CD14-positive monocyte (primary cell): Measurements from ENCODE around the gene BIN1. TPM values are rescaled to one million over a fixed set of nuclear protein-coding genes. Genes with fewer than 3 reads are reported as not detected.
A peak's percentile ranks its signal among the peaks of the same experiment; 100 is the strongest.

Experiments used
- DNase-seq, 3 donors: peaks; one replicate each; pipeline ENCODE4 v3.0.0-alpha.2; 2011 to 2022
- H2AFZ ChIP-seq: 2 replicates; pipeline ENCODE4 v1.6.0; 2012; ENCODE audit warnings: mild to moderate bottlenecking, low read depth, low read length, inconsistent platforms; ENCODE audit not compliant: insufficient read depth, poor library complexity, severe bottlenecking
- H3K27ac ChIP-seq, 2 donors: 1 replicate in 1 of 2; 2 replicates in 1 of 2; pipeline ENCODE4 v1.5.1; 2012 to 2013; ENCODE audit warnings: low read length in 2 of 2, control low read depth in 1 of 2, inconsistent platforms in 1 of 2, low read depth in 1 of 2, mild to moderate bottlenecking in 1 of 2
- H3K27me3 ChIP-seq, 2 donors: one replicate each; pipeline versions ENCODE4 v1.6.0 to v1.6.1; 2011 to 2013; ENCODE audit warnings: low read length in 2 of 2; ENCODE audit not compliant: control insufficient read depth in 2 of 2, insufficient read depth in 2 of 2
- H3K36me3 ChIP-seq, 2 donors: replicated peaks in 1 of 2; 1 replicate in 1 of 2; 2 replicates in 1 of 2; pipeline versions ENCODE4 v1.5.1 to v1.6.1; 2012 to 2013; ENCODE audit warnings: low read length in 2 of 2, control low read depth in 1 of 2, inconsistent platforms in 1 of 2, mild to moderate bottlenecking in 1 of 2; ENCODE audit not compliant: insufficient read depth in 2 of 2, control insufficient read depth in 1 of 2
- H3K4me1 ChIP-seq, 2 donors: 1 replicate in 1 of 2; 2 replicates in 1 of 2; pipeline versions ENCODE4 v1.5.1 to v1.6.1; 2012 to 2013; ENCODE audit warnings: low read length in 2 of 2, control low read depth in 1 of 2, inconsistent platforms in 1 of 2, mild to moderate bottlenecking in 1 of 2, moderate library complexity in 1 of 2; ENCODE audit not compliant: insufficient read depth in 2 of 2, control insufficient read depth in 1 of 2
- H3K4me2 ChIP-seq: replicated peaks from 2 replicates; pipeline ENCODE3; 2012; ENCODE audit warnings: low read length, moderate library complexity, mild to moderate bottlenecking; ENCODE audit not compliant: poor library complexity, severe bottlenecking; ENCODE audit errors: extremely low read depth
- H3K4me3 ChIP-seq, 3 experiments: fragments of 200-600 bp in 1 of 3; sonication (generic) in 1 of 3; replicated peaks in 1 of 3; 1 replicate in 2 of 3; 2 replicates in 1 of 3; pipeline ENCODE4 v1.5.1; 2011 to 2013; ENCODE audit warnings: low read length in 3 of 3, mild to moderate bottlenecking in 3 of 3, control low read depth in 2 of 3, low read depth in 2 of 3, inconsistent platforms in 1 of 3, moderate library complexity in 1 of 3
- H3K79me2 ChIP-seq: 2 replicates; pipeline ENCODE4 v1.6.0; 2012; ENCODE audit warnings: mild to moderate bottlenecking, control low read depth, inconsistent platforms, low read length, moderate library complexity; ENCODE audit not compliant: insufficient read depth
- H3K9ac ChIP-seq: 2 replicates; pipeline ENCODE4 v1.6.0; 2017; ENCODE audit warnings: low read length, mild to moderate bottlenecking; ENCODE audit not compliant: insufficient read depth, poor library complexity, severe bottlenecking
- H3K9me3 ChIP-seq, 2 donors: replicated peaks in 1 of 2; 1 replicate in 1 of 2; 2 replicates in 1 of 2; pipeline versions ENCODE4 v1.5.1 to v1.6.1; 2012 to 2013; ENCODE audit warnings: low read length in 2 of 2, control low read depth in 1 of 2; ENCODE audit not compliant: control insufficient read depth in 1 of 2, insufficient read depth in 1 of 2
- H4K20me1 ChIP-seq: 2 replicates; pipeline ENCODE4 v1.6.0; 2012; ENCODE audit warnings: mild to moderate bottlenecking, low read length, control low read depth, moderate library complexity; ENCODE audit not compliant: insufficient read depth
- H3K27ac Mint-ChIP-seq, 7 donors: one replicate each; pipeline ENCODE4 v1.8.0; 2020; ENCODE audit warnings: mild to moderate bottlenecking in 7 of 7, mixed read lengths in 7 of 7, moderate library complexity in 6 of 7, inconsistent platforms in 2 of 7
- H3K27me3 Mint-ChIP-seq, 3 donors: one replicate each; pipeline ENCODE4 v1.8.0; 2021 to 2022; ENCODE audit warnings: low read depth in 3 of 3, mild to moderate bottlenecking in 3 of 3, mixed read lengths in 3 of 3, moderate library complexity in 3 of 3, inconsistent platforms in 1 of 3
- H3K36me3 Mint-ChIP-seq, 2 donors: one replicate each; pipeline ENCODE4 v1.8.0; 2020; ENCODE audit warnings: mixed read lengths in 2 of 2, inconsistent platforms in 1 of 2, mild to moderate bottlenecking in 1 of 2
- H3K4me1 Mint-ChIP-seq: one replicate; pipeline ENCODE4 v1.8.0; 2020; ENCODE audit warnings: mild to moderate bottlenecking, mixed read lengths
- H3K4me3 Mint-ChIP-seq, 2 donors: one replicate each; pipeline ENCODE4 v1.8.0; 2020; ENCODE audit warnings: mild to moderate bottlenecking in 2 of 2, mixed read lengths in 2 of 2, moderate library complexity in 1 of 2
- H3K9me3 Mint-ChIP-seq, 7 donors: one replicate each; pipeline ENCODE4 v1.8.0; 2020 to 2022; ENCODE audit warnings: mixed read lengths in 7 of 7, mild to moderate bottlenecking in 6 of 7, moderate library complexity in 6 of 7, inconsistent platforms in 2 of 7
- CTCF ChIP-seq: fragments of 200-600 bp; IDR thresholded peaks from one replicate; pipeline ENCODE4 v1.8.0; 2022; ENCODE audit warnings: antibody characterized with exemption, mild to moderate bottlenecking
- WGBS: methylation state at CpG from one replicate; pipeline ENCODE4 v1.1.5; 2013; ENCODE audit warnings: missing lambda C conversion rate; ENCODE audit not compliant: insufficient coverage; 5-methylcytosine and 5-hydroxymethylcytosine counted together
- intact Hi-C, 2 donors: fragments of 100-400 bp; cut with micrococcal nuclease; formaldehyde crosslinking; loops; one replicate each; pipeline versions ENCODE4 v1.15.0 to v1.15.1; 2023
- polyA plus RNA-seq, 3 donors: library from polyadenylated mRNA; depleted of rRNA in 1 of 3; unstranded in 2 of 3; stranded (reverse) in 1 of 3; fragments of 300-500 nt in 2 of 3; fragments of >200 nt in 1 of 3; fragmentation: Illumina TruSeq in 2 of 3; gene quantifications; 1 replicate in 2 of 3; 2 replicates in 1 of 3; pipeline ENCODE4 v1.2.3, GENCODE V29; 2012 to 2021

Gene BIN1
- polyA plus RNA-seq, 3 donors = 3.4 to 7.5 (median 4.1) TPM

- peaks cover 6 to 13% (median 10%) of the 10 kb centered on the region in 3 donors for H3K27me3 Mint-ChIP-seq
Measured at GRCh38 chr2:127011231-127011661, 95.7 kb downstream of the BIN1 start.

GRCh38 chr2:127008265-127009015 lies 98.5 kb downstream of the BIN1 start:
- Mint-ChIP-seq H3K36me3 (no peaks in the 10 kb centered on the region), H3K27ac (no peak overlapping the region), H3K9me3 (peaks cover 0 to 3% (median 0%) of the 10 kb centered on the region in 7 donors), H3K27me3 (peaks cover 2 to 13% (median 10%) of the 10 kb centered on the region in 3 donors), H3K4me3 (no peak overlapping the region), H3K4me1 (peaks cover 3% of the 10 kb centered on the region)
- peak in 1 of 3 donors; percentile 16 for DNase-seq
- no CpG with 5 or more reads among the region's 5 CpGs for WGBS
- H3K9ac ChIP-seq = no peak overlapping the region
- intact Hi-C loops = no loop called here
- H3K36me3 ChIP-seq = no peaks in the 10 kb centered on the region
- no peaks in the 10 kb centered on the region for H4K20me1 ChIP-seq
- H3K27ac ChIP-seq = no peak overlapping the region
- H3K4me2 ChIP-seq = no peak overlapping the region
- peaks cover 0 to 4% of the 10 kb centered on the region in 2 donors for H3K27me3 ChIP-seq
- no peak for TF ChIP-seq CTCF
- no peak overlapping the region for H2AFZ ChIP-seq
- H3K79me2 ChIP-seq = no peaks in the 10 kb centered on the region
- no peak overlapping the region for H3K4me3 ChIP-seq
- H3K4me1 ChIP-seq = no peaks in the 10 kb centered on the region
- H3K9me3 ChIP-seq = no peaks in the 10 kb centered on the region

More at GRCh38 chr2:127011231-127011661, 95.7 kb downstream of the BIN1 start:
- no peak overlapping the region for H2AFZ ChIP-seq
- Mint-ChIP-seq H3K4me1 (peaks cover 17% of the 10 kb centered on the region), H3K4me3 (no peak overlapping the region), H3K9me3 (peaks cover 0 to 3% (median 0%) of the 10 kb centered on the region in 7 donors), H3K36me3 (no peaks in the 10 kb centered on the region), H3K27ac (no peak overlapping the region)
- H3K4me2 ChIP-seq = no peak overlapping the region
- H3K4me1 ChIP-seq = peaks cover 16 to 18% of the 10 kb centered on the region in 2 donors
- no peak for DNase-seq
- no peaks in the 10 kb centered on the region for H3K79me2 ChIP-seq
- peaks cover 0 to 4% of the 10 kb centered on the region in 2 donors for H3K27me3 ChIP-seq
- no CpG with 5 or more reads among the region's 2 CpGs for WGBS
- intact Hi-C loops = no loop called here
- H3K9ac ChIP-seq = no peak overlapping the region
- H3K36me3 ChIP-seq = no peaks in the 10 kb centered on the region
- no peak overlapping the region for H3K4me3 ChIP-seq
- H3K9me3 ChIP-seq = no peaks in the 10 kb centered on the region
- H3K27ac ChIP-seq = no peak overlapping the region
- TF ChIP-seq CTCF = no peak
- no peaks in the 10 kb centered on the region for H4K20me1 ChIP-seq
